B cell (primary cell): Measurements from ENCODE around the gene E2F6. TPM values are rescaled to one million over a fixed set of nuclear protein-coding genes. Genes with fewer than 3 reads are reported as not detected.
A peak's percentile ranks its signal among the peaks of the same experiment; 100 is the strongest.

ENCODE experiments used
- ATAC-seq: fragments of 200-7000 bp; cut with Tn5 transposase; one replicate; pipeline ENCODE4 v1.10.0; 2021; ENCODE audit warnings: low read depth, mild to moderate bottlenecking, moderate number of reproducible peaks, moderate library complexity
- CTCF ChIA-PET: fragments of 350-600 bp; sonication (Branson Sonifier 250); formaldehyde crosslinking; loops from one replicate; lab custom pipeline; 2021; ENCODE audit warnings: antibody characterized with exemption, inconsistent platforms; lab: Charles Lee
- POLR2A ChIA-PET: fragments of 350-600 bp; sonication (Branson Sonifier 250); formaldehyde crosslinking; loops from one replicate; lab custom pipeline; 2021; ENCODE audit warnings: antibody characterized with exemption; lab: Charles Lee
- DNase-seq: peaks from one replicate; pipeline ENCODE4 v3.0.0; 2013
- H2AFZ ChIP-seq: 2 replicates; pipeline ENCODE4 v1.6.1; 2012; ENCODE audit warnings: mild to moderate bottlenecking, low read depth, low read length; ENCODE audit not compliant: insufficient read depth, poor library complexity, severe bottlenecking
- H3K27ac ChIP-seq, 2 donors: 1 replicate in 1 of 2; 2 replicates in 1 of 2; pipeline ENCODE4 v1.5.1; 2012 to 2013; ENCODE audit warnings: low read length in 2 of 2, mild to moderate bottlenecking in 2 of 2, moderate library complexity in 1 of 2
- H3K27me3 ChIP-seq, 4 experiments: fragments of 200-600 bp in 1 of 4; sonication (generic) in 1 of 4; replicated peaks in 1 of 4; 1 replicate in 2 of 4; 2 replicates in 2 of 4; pipeline versions ENCODE4 v1.6.1 to v1.7.0; 2013 to 2016; ENCODE audit warnings: low read length in 3 of 4, mild to moderate bottlenecking in 2 of 4, mixed read lengths in 1 of 4, moderate library complexity in 1 of 4; ENCODE audit not compliant: insufficient read depth in 4 of 4, control insufficient read depth in 3 of 4; ENCODE audit errors: control extremely low read depth in 1 of 4
- H3K36me3 ChIP-seq, 2 experiments: replicated peaks in 1 of 2; 1 replicate in 1 of 2; 2 replicates in 1 of 2; pipeline versions ENCODE4 v1.6.1 to v1.7.1; 2013; ENCODE audit warnings: low read length in 1 of 2; ENCODE audit not compliant: insufficient read depth in 2 of 2, control insufficient read depth in 1 of 2; ENCODE audit errors: control extremely low read depth in 1 of 2, extremely low read depth in 1 of 2
- H3K4me1 ChIP-seq, 2 donors: fragments of 200-600 bp in 1 of 2; sonication (generic) in 1 of 2; 1 replicate in 1 of 2; 2 replicates in 1 of 2; pipeline versions ENCODE4 v1.5.1 to v1.6.1; 2013 to 2017; ENCODE audit warnings: low read length in 2 of 2; ENCODE audit not compliant: control insufficient read depth in 2 of 2, insufficient read depth in 2 of 2
- H3K4me2 ChIP-seq: replicated peaks from 2 replicates; pipeline ENCODE3; 2012; ENCODE audit warnings: mild to moderate bottlenecking, low read depth, low read length; ENCODE audit not compliant: poor library complexity, severe bottlenecking
- H3K4me3 ChIP-seq, 5 experiments: fragments of 200-600 bp in 1 of 5; sonication (generic) in 1 of 5; 1 replicate in 3 of 5; 2 replicates in 2 of 5; pipeline versions ENCODE4 v1.5.1 to v1.7.0; 2011 to 2016; ENCODE audit warnings: low read length in 4 of 5, mild to moderate bottlenecking in 4 of 5, low read depth in 2 of 5, control low read depth in 1 of 5, moderate library complexity in 1 of 5; ENCODE audit not compliant: insufficient read depth in 1 of 5; ENCODE audit errors: control extremely low read depth in 1 of 5, extremely low read depth in 1 of 5
- H3K79me2 ChIP-seq: fragments of 200-600 bp; sonication (generic); one replicate; pipeline ENCODE4 v1.6.0; 2016; ENCODE audit warnings: low read length; ENCODE audit not compliant: control insufficient read depth, insufficient read depth
- H3K9ac ChIP-seq: fragments of 200-600 bp; sonication (generic); 2 replicates; pipeline ENCODE4 v1.6.1; 2017; ENCODE audit warnings: mild to moderate bottlenecking, low read length, moderate library complexity
- H3K9me3 ChIP-seq, 3 donors: one replicate each; pipeline versions ENCODE4 v1.6.1 to v1.7.1; 2013; ENCODE audit warnings: low read length in 2 of 3; ENCODE audit not compliant: control insufficient read depth in 2 of 3, insufficient read depth in 1 of 3; ENCODE audit errors: control extremely low read depth in 1 of 3
- H4K20me1 ChIP-seq: 2 replicates; pipeline ENCODE4 v1.6.0; 2012; ENCODE audit warnings: mild to moderate bottlenecking, low read length; ENCODE audit not compliant: insufficient read depth, control insufficient read depth, poor library complexity, severe bottlenecking
- H3K27ac Mint-ChIP-seq: one replicate; pipeline ENCODE4 v1.8.0; 2021; ENCODE audit warnings: mixed read lengths
- H3K27me3 Mint-ChIP-seq: one replicate; pipeline ENCODE4 v1.8.0; 2021; ENCODE audit warnings: mixed read lengths
- H3K4me1 Mint-ChIP-seq: one replicate; pipeline ENCODE4 v1.8.0; 2021; ENCODE audit warnings: mixed read lengths
- H3K4me3 Mint-ChIP-seq: one replicate; pipeline ENCODE4 v1.8.0; 2021; ENCODE audit warnings: mixed read lengths
- H3K9me3 Mint-ChIP-seq: one replicate; pipeline ENCODE4 v1.8.0; 2022; ENCODE audit warnings: mixed read lengths; ENCODE audit not compliant: insufficient read depth
- CTCF ChIP-seq: fragments of 200-600 bp; IDR thresholded peaks from one replicate; pipeline ENCODE4 v1.8.0; 2022; ENCODE audit warnings: antibody characterized with exemption, mild to moderate bottlenecking
- EZH2 ChIP-seq: IDR thresholded peaks from 2 replicates; pipeline ENCODE4 v1.6.1; 2012; ENCODE audit warnings: borderline replicate concordance, low read depth, mild to moderate bottlenecking, moderate library complexity, low read length; ENCODE audit not compliant: insufficient read depth, poor library complexity, severe bottlenecking
- WGBS: methylation state at CpG from one replicate; pipeline ENCODE4 v1.1.5; 2013; ENCODE audit warnings: missing lambda C conversion rate; ENCODE audit not compliant: insufficient coverage; 5-methylcytosine and 5-hydroxymethylcytosine counted together
- intact Hi-C: fragments of 100-400 bp; cut with micrococcal nuclease; formaldehyde crosslinking; loops from one replicate; pipeline ENCODE4 v1.10.0; 2022
- polyA minus RNA-seq: library from RNA; depleted of rRNA, polyadenylated mRNA; stranded (reverse); fragments of >200 nt; gene quantifications from 2 replicates; pipeline ENCODE4 v1.2.3, GENCODE V29; 2012
- polyA plus RNA-seq: library from polyadenylated mRNA; depleted of rRNA; stranded (reverse); fragments of >200 nt; gene quantifications from 2 replicates; pipeline ENCODE4 v1.2.3, GENCODE V29; 2012
- total RNA-seq, 2 donors: library from RNA; stranded (reverse); fragments of 120-200 nt in 1 of 2; gene quantifications; 1 replicate in 1 of 2; 2 replicates in 1 of 2; pipeline versions ENCODE4 v1.2.3 to v1.2.4, GENCODE V29; 2013 to 2022

The E2F6 gene
- total RNA-seq (10.0 and 10.1 TPM in 2 replicates), polyA plus RNA-seq (2.0 and 3.5 TPM in 2 replicates), polyA minus RNA-seq (4.6 and 5.7 TPM in 2 replicates)
- total RNA-seq (2013): 5.9 TPM

- CTCF ChIA-PET: interaction anchor here (1.0 to 6.5 kb wide), 5 partner anchors 10 to 336 kb away, joined by 3 to 37 read pairs (median 6); a partner anchor contains a TSS
- Histone ChIP-seq H3K4me2 (peak within 1 kb of the TSS; percentile 84), H3K27me3 (no peaks in the 10 kb centered on the region), H3K9ac (peak within 1 kb of the TSS; percentile 86), H3K36me3 (no peaks in the 10 kb centered on the region), H4K20me1 (no peaks in the 10 kb centered on the region), H3K9me3 (no peaks in the 10 kb centered on the region), H3K79me2 (peaks cover 45% of the 10 kb centered on the region), H2AFZ (peak within 1 kb of the TSS; percentile 98), H3K4me1 (peaks cover 7 to 13% of the 10 kb centered on the region in 2 donors), H3K4me3 (peak within 1 kb of the TSS; percentile 66 to 97 (median 92)), H3K27ac (peak within 1 kb of the TSS; percentile 1 to 79)
- Mint-ChIP-seq H3K27me3 (no peaks in the 10 kb centered on the region), H3K27ac (peak within 1 kb of the TSS; percentile 94), H3K4me1 (peaks cover 23% of the 10 kb centered on the region), H3K9me3 (no peaks in the 10 kb centered on the region), H3K4me3 (peak within 1 kb of the TSS; percentile 97)
- TF ChIP-seq EZH2 (no peak), CTCF (no peak)
- POLR2A ChIA-PET: interaction anchor here (0.6 to 1.0 kb wide), 6 partner anchors 122 to 334 kb away, joined by 3 to 4 read pairs (median 4); no protein-coding TSS in a partner anchor
- DNase-seq: peak; percentile 88
- ATAC-seq: peak; percentile 73
- under 1% methylated on average over 74 of the region's 86 CpGs for WGBS
- intact Hi-C loops: loop anchor here (1.0 to 10.0 kb wide), 4 partner anchors 121 to 1249 kb away; partner anchors contain the start of genes PDIA6, ROCK2, SLC66A3 and TRIB2
These were observed at the start of gene E2F6 for GRCh38 chr2:11465485-11466306. TSS of gene E2F6 (minus strand) at chr2:11466161. CDS start at chr2:11465879, 282 bp downstream.
